Activated T-cell treated with anti-CD3 and anti-CD28 coated beads for 48 hours (primary cell): ENCODE data around the gene CYTH1.

ENCODE experiments used
- DNase-seq: peaks from one replicate; pipeline ENCODE4 v3.0.0-alpha.2; 2020; ENCODE audit warnings: low read depth

The CYTH1 gene, protein sequence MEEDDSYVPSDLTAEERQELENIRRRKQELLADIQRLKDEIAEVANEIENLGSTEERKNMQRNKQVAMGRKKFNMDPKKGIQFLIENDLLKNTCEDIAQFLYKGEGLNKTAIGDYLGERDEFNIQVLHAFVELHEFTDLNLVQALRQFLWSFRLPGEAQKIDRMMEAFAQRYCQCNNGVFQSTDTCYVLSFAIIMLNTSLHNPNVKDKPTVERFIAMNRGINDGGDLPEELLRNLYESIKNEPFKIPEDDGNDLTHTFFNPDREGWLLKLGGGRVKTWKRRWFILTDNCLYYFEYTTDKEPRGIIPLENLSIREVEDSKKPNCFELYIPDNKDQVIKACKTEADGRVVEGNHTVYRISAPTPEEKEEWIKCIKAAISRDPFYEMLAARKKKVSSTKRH

DNA sequence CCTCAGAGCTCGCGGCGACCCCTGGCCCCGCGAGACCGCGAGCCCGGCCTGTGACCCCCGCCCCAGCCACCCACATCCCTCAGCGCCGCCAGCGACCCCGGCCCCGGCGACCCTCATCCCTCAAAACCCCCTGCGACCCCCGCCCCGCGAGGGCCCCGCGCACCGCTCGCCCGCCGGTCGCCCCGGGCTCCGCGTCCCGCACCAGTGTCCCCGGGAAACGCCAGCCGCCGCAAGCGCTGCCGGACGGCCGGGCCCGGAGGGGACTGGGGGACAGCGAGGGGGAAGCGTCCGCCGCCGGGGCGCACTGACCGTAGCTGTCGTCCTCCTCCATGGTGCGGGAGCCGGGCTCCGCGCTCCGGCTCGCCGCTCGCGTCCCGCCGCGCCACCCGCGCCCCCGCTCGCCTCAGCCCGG is at the start of gene CYTH1:
CYTH1 (minus strand) TSS at position 381 of the 412 bp plus-strand sequence; CDS start at position 331, 50 bp downstream.
- no peak for DNase-seq

DNA sequence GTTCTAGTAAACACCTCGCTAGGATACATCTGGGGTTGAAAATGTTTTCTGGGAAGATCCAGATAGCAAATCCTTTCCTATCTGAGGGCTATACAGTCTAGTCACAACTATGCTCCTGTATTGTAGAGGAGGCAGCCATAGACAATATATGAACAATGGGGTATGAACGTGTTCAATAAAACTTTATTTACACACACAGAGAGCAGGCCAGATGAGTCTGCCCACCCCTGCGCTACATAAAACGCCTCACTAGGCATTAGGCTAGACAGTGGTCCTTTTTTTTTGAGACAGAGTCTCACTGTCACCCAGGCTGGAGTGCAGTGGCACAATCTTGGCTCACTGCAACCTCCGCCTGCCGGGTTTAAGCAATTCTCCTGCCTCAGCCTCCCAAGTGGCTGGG is 47.4 kb upstream of the CYTH1 start:
- no peak for DNase-seq

DNA sequence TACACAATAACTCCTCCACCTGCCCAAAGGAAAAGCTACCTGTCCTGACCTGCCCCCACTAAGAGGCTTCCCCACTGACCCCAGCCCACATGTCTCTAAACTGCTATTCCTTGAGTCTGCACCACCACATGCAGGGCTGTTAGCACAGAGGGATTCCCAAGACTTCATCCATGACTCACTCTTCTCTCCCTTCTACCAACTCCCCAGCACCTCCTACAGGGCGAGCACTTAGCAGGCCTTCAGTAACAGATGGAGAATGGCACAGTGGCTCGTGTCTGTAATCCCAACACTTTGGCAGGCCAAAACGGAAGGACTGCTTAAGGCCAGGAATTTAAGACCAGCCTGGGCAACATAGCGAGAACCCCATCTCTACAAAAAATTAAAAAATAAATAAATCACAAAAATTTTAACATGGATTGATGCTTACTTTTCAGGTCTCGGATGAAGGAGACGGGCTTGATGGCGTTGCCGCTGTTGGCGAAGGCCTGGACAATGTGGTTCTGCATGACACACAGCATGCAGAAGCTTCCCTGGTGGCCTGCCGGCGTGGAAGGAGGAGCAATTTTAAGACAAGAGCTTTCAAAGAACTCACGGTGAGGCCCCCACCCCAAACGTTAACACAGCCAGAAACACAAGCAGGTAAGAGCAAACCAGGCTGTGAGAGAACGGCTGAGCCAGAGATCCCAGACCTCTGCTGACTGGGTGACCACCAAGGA is 46.6 kb upstream of the CYTH1 start:
- no peak for DNase-seq

DNA sequence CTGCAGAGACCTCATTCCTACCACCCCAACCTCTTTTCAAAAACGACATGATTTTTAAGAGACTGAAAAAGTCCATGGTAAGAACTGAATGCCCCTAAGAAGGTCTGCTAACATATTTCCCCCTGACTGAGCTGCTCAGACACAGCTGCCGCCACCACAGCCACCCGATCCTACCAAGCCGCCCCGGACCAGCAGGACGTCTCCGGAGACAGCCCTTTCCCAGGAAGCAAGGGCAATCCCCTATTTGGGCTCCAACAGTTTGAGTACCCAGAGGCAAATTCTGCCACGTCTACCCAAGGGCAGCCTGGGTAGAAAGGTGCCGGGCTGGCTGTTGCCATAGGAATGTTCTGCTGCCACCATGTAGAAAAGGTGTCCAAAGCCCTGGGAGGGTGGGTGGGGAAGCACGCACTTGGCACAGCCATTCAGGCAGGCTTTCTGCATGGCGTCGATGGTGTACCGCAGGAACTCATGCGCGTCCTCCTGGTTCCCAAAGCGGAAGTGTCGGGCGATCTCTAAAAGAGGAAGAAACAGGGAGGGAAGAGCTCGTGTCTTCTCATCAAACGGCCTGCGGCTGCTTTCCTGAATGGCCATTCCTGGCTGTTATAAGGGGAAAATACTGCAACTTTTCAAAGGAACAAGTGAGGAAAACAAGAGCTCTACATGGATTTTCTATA is 44.9 kb upstream of the CYTH1 start:
- no peak for DNase-seq

DNA sequence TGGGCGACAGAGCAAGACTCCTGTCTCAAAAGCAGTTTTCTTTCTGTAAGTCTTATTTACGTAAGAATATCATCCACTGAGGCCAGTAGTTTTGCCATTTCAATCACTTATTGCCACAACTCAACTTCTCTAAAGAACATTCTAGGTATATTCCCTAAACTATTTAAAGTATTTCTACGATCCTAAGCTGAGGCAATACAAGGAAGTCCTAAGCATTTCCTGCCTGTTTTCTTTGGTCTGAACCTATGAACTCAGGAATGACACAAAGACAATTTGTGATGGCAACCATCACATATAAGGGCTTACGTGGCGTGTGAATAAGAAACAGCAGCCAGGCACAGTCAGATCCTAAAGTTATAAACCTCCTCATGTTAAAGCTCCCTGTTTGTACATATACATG is 44.3 kb upstream of the CYTH1 start:
- DNase-seq = no peak

DNA sequence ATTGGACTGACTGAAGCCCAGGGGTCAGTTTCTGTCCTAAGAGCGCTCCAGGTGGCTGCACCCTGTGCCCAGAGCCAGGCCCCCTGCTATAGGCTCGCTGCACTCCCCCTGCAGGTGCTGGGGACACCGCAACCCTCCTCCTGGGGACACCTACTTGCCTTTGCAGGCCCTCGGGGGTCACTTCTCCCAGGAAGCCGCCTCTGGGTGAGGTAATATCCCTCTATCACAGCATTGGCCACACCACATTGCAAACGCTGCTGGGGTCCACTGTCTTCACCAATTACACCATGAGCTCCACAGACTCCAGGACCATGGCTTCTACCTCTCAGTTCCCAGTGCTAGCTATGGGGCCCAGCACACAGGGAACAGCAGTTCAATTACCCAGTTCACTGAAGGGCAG is 43.6 kb upstream of the CYTH1 start:
- DNase-seq = no peak

DNA sequence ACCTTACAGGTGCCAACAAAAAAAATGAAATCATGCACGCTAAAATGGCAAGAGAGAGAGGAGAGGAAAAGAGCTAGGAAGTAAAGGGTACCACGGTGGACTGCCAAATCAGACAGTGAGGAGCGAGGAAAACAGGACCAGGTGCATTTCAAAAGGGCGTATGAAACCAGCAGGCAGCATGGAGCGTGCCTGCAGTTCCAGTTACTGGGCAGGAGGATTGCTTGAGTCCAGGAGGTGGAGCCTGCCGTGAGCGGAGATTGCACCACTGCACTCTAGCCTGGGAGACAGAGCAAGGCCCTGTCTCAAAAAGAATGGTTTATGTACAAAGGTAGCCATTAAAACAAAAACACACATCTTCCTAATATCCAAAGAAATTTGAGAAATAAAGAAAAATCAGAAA is 42.2 kb upstream of the CYTH1 start:
- no peak for DNase-seq

DNA sequence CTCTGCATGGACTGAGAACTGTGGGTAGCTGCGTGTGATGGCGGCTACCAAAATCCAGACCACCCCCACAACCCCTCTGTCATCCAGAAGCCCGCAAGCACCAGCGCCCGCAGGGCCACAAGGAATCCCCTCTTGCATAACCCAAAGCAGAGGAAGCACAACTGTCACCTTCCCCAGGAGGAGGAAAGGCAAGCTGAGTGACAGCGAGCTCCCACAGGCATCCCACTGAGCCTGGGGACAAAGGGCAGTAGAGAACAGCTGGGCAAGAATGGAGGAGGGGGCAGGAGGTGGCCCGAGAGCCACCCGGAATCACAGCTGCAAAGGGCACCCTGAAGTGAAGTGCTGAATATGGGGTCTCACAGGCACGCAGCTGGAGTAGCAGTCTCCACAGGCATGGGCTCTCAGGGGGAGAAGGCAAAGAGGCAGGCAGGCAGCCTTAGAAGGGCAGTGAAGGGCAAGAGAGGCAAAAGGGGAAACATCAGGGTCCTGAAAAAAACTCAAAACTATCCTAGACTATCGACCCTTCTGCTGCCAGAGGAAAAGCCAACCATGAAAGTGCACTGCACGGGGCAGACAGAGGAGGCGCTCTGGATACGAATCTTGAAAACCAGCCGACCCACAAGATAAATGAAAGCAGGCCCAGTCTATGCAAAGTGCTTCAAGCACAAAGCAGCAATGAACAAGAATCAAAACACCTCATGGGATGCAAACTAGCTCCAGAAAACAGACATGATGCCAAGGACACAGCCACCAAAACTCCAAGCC is 41.4 kb upstream of the CYTH1 start:
- no peak for DNase-seq

DNA sequence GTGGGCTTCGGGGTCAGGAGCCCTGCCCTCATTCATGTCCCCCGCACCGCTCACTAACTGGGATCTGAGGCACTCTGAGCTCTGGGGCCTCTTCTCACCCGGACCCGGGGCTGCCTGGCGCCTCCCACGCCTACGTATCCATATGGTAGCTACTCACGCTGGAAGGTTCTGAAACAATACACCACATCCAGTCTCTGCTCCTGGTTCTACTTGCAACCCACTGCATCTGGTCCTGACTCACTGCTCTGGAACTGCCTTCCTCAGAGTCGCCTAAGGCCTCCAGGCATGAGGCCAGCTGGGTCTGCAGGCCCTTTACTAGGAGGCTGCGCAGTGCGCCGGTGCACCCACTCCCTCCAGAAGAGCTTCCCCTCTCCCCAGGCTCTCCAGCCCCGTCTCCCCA is 40.5 kb upstream of the CYTH1 start:
- no peak for DNase-seq

DNA sequence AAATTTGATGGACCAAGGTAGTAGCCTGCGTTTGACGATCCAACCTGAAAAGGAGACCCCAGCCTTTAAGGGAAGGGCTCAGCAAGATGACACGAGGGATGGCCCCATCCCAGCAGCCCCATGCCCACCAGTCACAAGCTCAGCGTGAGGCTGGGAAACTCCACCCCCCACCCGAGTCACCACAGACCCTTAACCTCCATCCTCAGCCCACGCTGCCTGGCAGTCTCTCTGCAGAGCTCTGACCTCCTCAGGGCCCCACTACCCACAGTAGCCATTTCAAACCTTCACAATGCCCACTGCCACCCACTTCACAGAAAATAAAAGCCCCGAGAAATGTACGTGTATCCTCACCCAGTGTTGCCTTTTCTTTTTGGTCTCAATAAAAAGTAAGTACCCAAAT is 39.9 kb upstream of the CYTH1 start:
- DNase-seq = no peak

DNA sequence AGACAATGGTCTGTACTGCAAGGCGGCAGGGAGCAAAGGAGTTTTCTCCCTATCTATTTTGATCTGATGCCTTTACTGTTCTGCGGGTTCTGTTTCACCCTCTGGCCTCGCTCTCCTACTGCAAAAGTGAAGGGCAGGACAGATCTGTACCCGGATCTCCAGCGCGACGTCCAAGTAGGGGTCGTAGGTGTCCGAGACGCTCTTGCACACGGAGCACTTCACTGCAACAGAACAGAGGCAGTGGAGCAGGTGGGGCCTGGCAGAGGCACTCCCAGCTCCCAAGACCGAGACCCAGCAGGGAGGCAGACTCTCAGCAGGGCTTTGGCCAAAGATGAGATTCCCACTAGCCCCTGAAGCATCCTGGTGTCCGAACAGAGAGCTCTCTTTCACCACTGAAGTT is 38.8 kb upstream of the CYTH1 start:
- no peak for DNase-seq

DNA sequence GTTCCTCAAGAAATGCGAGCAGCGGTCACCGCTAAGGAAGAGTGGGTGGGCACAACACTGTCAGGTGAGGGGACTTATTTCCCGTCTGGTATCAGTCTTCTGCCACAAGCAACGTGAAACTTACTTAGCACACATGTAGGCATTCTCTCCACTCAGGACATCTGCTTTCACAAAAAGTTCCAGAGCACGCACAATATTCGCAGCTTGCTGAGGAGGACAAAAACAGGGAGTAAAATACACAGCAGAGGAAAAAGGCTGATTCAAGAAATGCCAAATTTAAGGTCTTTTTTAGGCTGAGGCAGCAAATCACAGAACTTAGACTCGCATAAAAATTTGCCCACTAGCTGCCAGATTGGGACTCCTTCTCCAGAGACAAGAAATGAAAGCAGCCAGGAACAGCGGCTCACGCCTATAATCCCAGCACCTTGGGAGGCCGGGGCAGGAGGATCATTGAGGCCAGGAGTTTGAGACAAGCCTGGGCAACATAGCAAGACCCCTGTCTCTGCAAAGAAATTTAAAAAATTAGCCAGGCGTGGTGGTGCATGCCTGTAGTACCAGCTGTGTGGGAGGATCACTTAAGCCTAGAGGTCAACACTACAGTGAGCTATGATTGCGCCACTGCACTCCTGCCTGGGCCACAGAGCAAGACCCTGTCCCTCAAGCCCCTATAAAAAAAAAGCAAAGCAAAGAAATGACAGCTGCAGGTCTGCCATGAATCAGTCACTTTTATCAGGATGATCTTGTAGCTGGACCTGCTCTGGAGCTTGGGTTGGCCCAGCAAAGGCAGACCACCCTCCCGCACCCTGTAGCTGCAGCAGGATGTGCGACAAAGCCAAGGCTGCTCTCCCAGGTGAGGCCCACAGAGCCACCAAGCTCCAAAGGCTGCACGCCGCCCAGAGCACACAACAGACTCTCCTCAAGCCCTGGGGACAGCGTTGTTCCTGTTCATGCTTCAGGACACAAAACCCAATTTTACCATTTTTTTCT is 38.0 kb upstream of the CYTH1 start:
- DNase-seq = no peak

DNA sequence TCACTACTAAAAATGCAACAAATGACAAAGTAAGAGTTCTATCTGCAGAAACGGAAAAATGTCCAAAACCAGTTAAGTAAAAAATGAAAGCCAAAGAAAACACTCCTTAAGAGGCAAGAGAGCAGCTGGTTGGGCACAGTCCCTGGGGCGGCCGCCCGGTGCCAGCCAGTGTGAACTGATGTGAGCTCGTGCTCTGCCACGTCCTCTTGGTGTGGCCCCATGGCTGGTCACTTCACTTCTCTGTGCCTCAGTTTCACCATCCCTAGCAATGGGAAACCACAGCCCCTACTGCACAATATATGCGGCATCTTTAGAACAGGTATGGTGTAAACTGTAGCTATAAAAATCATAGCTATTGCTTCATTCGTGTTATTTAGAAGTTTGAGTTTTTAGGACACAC is 37.3 kb upstream of the CYTH1 start:
- DNase-seq = no peak

DNA sequence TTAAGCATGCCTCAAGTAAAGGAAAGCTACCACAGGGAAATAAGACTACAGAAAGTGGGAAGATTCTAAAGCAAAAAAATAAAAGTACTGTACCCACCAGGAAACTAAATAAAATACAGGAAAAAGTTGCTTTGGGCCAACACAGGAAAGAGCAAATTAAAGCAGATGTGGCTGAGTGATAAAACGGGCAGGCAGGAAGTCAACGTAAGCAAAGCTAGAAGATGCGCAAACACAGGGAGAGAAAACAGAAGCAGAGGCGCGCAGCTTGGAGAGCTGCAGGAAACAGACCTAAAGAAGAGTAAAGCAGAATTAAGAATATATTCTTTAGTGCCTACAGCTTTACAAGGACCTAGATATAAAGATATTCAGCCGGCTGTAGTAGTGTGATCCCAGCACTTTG is 36.9 kb upstream of the CYTH1 start:
- DNase-seq = no peak

DNA sequence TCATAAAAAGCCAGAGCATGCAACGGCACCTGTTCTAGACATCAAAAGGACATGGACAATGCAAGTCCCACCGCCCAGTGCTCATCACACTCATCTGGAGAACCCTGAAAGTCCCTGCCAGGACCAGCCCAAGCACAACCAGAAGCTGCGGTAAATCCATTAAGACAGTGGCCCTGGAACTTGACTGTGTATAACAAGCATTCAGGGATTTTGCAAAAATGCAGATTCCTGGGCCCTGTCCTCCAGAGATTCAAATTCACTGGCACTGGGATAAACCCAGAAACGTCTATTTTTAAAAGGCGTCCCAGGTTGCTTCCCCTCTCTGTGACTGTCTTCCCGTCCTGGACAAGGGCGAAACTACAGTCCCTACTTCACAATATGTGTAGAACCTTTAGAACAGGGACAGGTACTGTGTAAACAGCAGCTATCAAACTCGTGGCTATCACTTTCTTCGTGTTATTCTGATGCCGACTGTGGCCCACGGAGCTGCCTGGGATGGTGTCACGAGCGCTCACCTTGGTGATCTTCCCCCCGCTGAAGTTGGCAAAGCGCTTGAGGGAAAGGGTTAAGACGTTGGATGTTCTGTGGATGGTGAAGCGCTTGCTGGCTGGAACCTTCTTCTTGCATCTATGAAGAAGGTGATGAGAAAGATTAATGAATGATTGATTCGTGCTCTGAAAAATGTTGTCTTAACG is 36.2 kb upstream of the CYTH1 start:
- DNase-seq = no peak

DNA sequence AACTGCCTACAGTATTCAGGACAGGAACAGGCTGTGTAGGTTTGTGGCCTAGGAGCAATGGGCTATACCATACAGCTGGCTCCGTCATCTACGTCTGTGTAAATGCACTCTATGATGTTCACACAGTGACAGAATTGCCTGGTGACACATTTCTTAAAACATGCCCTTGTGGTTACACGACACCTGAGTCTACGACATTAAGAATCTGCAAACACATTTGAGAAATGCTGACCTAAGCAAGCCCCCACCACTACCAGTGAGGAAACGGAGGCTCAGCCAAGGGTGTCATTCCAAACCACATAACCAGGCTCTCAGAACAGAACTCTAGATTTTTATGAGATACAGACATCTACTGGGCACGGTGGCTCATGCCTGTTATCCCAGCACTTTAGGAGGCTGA is 35.0 kb upstream of the CYTH1 start:
- DNase-seq = peak; percentile 54

DNA sequence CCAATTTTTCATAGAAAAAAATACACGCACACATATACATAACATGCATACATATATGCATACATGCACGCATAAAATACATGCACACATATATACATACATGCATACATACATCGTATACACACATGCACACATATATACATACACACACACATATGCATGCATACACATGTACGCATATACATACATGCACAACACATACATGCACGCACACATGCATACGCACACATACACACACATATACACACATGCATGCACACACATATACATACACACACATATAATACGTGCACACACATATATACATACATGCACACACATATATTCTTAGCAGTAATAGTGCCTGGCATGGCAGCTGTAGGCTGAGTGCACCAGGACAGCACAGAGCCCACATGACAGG is 33.6 kb upstream of the CYTH1 start:
- DNase-seq = no peak

DNA sequence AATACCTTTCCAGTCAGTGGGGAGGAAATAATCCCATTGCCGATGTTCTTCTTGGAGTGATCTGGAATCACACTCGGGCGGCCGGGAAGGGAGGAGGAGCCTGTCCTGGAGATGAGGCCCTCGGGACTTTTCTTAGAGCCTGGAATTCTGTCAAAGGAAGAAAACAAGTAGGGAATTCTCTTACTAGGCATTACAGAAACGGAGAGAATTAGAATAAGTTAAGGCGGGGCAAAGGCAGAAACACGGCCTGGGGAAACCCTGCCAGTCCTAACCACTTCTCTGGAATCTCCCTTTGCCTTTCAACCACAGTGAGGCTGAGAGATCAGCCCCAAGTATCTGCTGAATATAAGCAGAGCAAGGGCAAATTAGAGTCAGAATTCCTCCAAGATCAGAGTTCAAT is 30.8 kb upstream of the CYTH1 start:
- no peak for DNase-seq

DNA sequence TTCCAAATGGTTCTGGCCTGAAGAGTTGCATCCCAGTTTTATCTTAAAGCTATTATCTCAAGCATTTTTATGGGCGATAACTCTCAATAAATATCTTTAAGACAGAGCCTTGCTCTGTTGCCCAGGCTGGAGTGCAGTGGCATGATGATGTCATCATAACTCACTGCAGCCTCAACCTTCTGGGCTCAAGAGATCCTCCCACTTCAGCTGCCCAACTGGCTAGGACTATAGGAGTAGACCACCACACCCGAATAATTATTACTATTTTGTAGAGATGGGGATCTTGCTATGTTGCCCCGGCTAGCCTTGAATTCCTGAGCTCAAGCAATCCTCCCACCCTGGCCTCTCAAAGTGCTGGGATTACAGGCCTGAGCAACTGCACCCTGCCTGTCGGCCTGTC is 26.1 kb upstream of the CYTH1 start:
- no peak for DNase-seq

DNA sequence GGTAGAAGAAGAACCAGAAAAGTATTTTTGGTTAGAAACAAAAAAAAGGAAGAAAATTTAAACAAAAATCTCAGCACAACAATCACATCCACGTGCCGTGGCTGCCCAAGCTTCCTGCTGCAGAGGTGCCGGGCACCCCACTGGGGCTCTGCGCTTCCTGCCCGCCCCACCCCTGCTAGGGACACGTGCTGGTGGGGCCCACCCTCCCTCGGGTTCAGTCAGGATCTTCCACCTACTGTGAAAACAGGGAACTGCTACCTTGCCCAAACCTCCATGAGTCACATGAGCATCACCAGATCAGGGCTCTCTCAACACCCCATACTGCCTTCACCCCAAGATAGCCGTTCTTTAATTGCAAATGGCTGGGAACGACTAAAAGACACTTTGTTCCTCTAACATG is 24.4 kb upstream of the CYTH1 start:
- no peak for DNase-seq

DNA sequence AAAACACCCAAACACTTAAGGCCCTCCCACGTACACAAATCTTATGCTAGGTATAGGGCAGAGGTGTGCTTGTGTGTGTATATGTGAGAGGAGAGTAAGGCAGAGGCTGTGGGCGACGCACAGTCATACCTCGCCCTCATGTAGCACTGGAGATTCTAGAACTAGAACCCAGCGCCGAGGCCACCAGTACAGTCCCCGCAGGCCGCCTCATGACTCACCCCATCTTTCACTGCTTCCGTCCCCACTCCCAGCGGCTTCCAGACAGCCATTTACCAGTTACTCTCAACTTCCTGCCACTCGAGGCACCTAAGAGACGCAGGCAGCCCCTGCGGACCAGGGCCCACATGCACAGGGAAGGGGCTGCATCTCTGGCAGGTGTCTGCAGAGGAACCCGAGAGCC is 23.2 kb upstream of the CYTH1 start:
- peak; percentile 50 for DNase-seq
